CD4-positive, alpha-beta T cell treated with Interleukin-10 for 1 hour (primary cell): ENCODE results near the gene NPAS2.

Experiments used
- DNase-seq: peaks from one replicate; pipeline ENCODE4 v3.0.0-alpha.2; 2020

NPAS2 gene

DNA sequence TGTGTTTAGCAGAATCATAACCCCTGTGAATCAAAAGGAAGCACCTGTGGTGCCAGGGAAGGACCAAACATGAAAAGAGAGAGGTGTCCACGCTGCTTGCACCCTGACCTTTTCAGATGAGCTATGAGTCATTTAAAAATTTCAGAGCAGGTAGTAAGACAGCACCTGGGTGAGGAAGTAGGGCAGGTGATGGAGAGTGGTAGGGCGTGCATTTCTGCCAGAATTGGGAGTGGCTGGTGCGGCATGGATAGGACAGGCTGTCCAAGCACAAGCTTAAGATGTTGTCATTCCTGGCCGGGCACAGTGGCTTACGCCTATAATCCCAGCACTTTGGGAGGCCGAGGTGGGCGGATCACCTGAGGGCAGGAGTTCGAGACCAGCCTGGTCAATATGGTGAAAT, 36.8 kb downstream of the NPAS2 start:
- no peak for DNase-seq

DNA sequence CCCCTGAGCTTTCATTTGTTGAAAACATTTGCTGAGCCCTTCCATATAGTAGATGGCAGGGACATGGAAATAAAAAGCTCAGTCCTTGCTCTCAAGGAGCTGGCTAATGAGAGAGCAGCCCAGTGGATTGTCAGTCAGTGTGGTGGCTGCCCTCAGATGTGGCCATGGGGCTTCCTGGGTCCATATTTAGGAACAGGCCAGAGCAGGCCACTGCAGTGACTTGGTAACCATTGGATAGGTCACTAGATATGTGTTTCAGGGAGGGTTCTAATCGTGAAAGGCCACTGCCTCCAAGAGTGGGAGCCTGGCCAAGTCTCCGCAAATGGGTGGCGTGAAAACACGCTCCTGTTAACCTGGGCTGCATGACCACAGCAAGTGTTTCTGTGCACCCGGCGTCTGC, 37.4 kb downstream of the NPAS2 start:
- DNase-seq = no peak

DNA sequence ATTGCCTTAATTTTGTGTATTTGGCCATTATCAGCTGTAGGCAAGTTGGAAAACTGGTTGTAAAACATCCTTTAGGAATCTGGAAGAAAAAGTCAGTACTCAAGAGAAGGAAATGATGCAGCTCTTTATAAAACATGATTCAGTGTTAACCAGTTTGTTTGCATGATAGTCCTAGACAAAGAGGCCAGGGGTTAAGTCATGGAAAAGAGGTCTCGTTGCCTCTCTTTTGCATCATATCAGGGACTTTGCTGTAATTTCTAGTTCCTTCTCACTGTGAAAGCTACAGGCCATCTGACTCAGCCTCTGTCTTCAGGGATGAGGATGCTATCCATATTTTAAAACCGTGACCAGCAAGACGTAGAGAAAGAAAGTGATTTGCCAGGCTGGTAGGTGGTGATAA, 38.0 kb downstream of the NPAS2 start:
- no peak for DNase-seq

DNA sequence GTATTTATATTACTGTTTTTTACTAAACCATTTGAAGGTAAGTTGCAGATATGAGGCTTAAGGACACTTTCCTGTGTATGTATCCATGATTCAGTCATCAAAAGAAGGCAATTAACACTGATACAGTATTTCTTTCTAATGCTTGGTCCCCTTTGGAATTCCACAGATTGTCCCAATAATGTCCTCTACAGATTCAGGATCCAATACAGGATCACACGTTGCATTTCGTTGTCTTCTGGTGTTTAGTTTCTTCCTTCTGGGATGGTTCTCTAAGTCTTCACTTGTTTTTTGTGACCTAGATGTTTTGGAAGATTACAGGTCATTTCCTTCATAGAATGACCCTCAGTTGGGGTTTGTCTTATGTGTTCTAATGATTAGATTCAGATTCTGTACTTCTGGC, 40.0 kb downstream of the NPAS2 start:
- DNase-seq = no peak

DNA sequence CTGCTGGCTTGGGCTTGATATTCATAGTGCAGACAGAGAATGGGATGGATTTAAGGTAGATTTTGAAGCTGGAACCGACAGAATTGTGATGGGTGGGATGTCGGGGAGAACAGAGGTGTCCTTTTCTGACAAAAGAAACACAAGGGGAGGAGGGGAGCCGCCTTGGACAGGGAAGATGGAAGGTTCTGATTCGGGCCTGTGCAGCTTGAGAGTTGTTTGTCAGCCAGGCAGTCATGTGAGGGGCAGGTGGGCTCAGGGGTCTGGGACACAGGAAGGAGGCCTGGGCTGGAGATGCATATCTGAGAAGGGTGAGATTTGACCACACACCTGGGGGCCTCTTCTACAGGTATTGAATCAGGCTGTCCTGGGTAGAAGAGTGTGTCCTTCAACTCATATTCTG, 41.4 kb downstream of the NPAS2 start:
- no peak for DNase-seq

DNA sequence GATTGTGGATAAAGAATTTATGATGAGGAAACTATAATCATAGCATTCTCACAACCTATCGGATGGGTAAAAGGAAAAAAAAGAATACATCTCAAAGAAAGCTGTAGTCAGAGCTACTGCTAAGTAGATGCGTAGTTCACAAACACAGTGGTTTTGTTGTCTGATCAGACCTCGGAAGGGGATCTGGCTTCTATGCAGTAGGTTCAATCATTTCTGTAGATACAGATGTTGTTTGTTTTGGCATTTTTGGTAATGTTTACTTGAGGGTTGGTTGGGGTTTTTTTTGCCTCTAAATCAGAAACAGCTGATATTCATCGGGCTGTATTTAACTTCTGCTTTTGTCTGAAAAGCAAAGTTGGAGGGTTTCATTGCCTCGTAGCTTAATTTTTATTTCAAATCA, 42.1 kb downstream of the NPAS2 start:
- DNase-seq = no peak

DNA sequence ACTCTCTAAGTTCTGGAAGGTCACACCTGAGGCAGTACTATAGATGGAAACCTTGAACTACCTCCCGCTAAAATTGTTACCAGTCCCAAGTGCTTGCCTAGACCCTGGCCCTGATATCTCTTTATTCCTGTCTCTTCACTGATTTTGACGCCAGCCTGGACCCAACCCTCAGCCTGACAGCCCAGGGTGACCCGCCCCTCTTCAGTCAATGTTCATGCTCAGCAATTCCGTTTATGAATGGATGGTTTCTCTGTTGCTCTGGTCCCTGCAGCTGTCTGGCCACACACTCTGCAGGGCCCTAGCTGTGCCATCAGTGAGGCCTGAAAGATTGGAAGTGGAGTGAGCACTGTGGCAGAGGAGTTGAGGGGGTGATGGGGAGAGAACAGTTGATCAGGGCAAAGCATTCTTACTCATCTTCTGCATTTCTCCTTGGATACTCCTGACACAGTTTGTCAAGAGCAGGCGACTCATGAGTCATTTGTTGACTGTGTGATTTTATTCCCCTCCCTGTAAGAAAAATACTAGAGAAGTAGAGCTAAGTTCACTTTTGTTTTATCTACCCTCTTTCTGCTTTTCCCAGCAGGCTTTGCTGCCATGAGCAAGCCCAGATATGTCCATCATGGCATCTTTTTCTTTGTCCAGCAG, 46.0 kb downstream of the NPAS2 start:
- DNase-seq = no peak

DNA sequence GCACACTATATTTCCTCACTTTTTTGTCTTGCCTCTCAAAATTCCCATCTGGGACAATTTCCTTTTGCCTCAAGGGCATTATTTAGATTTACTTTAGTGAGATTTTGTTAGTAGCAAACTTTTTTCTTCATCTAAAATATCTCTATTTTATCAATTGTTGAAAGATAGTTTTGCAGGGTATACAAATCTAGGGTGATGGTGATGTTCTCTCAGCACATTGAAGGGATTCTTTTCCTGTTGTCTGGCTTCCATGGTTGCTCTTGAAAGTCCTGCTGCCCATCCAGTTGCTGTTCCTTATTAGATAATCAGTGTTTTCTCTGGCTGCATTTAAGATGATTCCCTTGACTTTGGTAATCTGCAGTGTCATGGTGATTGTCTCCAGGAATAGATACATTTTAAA, 48.1 kb downstream of the NPAS2 start:
- DNase-seq = no peak

DNA sequence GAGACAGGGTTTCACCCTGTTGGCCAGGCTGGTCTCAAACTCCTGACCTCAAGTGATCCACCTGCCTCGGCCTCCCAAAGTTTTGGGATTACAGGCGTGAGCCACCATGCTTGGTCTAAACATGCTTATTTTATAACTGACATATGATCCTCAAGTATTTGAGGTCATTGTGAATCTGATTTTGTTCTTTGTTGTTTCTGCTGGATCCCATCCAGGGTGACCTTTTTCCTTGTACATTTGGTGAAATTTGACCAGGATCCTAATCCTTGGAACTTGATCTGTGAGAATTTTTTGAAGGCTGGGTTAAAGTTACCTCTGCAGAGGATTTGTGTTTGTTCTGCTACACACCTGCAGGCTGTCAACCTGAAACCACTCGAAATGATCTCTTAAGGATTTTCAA, 49.2 kb downstream of the NPAS2 start:
- no peak for DNase-seq

DNA sequence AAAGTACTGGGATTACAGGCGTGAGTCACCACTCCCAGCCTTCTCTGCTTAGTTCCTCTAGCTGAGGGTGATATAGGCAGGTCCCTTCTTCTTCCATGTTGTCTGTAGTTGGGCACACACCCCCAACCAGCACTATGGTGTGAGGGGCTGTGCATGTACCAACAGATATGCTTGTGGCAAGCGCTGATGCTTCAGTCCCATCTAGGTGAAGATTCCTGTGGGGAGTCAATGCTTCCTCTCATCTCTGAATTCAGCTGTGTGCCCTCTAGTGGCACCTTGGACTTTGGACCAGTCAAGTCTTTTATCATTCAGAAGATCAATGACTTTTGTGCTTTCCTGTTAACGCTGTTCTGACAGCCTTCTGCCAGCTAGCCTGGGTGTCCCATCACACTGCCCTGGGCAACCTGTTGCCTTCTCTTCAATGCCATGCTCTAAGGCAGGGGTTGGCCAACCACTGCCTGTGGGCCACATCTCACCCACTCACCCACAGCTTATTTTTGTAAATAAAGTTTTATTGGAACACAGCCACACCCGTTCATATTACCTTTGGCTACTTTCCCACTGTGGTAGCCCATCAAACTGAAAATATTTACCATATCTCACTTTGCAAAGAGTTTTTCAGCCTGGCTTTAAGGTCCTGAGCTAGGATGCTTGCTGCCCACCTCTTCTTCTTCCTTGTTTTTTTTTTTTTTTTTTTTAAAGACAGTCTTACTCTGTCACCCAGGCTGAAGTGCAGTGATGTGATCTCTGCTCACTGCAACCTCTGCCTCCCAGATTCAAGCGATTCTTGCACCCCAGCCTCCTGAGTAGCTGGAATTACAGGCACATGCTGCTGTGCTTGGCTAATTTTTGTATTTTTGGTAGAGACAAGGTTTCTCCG, 51.0 kb downstream of the NPAS2 start:
- no peak for DNase-seq

DNA sequence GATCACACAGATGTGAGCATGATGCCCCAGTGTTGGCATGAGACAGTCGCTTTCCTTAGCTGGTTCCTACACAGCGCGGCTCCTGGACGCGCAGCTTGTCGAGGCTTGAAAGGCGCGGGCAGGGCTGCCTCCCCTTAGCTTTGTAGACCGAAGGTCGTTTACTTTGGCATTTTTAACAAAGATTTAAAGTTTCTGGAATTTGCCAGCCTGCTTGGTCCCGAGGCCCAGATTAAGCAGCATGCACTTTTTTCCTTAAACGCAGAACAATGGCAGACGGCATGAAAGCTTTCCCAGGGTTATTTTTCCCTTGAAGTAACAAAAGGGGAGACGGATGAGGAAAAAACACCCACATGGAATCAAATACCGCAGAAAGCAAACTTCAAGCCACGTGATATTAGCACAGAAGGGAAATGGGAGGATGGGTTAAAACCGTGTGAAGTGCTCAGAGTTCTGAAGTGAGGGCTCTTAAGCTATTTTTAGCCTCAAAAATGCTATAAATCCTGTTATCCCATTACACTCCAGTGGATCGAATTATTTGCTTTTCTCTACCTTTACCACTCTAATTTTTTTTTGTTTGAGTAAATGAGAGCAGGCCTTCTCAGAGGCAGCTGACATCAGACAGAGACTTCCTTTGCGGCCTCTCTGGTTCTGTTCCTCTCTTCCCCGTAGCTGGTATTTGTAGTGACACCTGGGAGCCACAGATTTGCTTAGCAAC, 55.7 kb downstream of the NPAS2 start:
- no peak for DNase-seq

DNA sequence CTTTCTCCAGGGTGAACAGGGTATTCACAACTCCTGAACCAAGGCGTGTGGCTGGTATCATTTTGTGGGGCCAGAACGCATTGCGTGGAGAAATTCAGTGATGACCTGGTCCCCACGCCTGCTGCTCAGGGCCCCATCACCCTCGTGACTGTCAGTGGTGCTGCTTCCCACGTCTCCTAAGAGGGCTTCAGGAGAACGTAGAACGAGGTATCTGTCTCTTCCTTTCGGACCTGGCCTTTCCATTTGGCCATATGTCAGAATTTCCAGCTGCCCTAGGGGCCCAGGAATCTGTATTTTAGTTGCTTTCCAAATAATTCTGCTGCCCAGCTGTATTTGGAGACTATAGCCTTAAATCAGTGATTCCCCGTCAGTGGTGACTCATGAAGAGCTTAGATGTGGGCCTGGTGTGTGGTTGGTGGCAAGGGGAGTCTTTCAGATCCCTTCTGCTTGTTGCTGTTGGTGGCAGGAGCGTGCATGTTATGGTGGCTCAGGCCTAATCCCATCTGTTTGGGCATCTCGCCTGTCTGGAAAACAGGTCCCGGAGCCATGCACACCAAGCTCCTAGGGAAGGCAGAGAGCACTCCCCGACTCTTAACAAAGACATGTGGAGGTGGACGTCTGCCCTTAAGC, 56.4 kb downstream of the NPAS2 start:
- no peak for DNase-seq

DNA sequence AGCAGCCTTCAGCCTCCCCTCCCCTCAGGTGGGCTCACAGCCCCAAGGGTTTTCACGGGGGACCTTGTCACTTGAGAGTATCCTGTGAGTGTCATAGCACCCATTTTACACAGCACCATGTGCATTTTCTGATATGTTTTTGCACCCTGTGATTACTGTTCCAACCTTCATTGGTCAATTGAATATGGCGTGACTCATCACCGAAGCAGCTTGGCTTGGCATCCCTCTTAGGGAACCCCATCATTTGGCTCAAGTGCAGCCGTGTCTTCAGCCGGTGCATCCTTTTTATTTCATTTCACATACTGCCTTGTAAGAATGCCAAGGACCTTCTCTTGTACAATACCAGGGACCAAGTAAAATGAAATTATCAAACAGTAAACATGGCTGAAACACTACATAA, 57.6 kb downstream of the NPAS2 start:
- no peak for DNase-seq

DNA sequence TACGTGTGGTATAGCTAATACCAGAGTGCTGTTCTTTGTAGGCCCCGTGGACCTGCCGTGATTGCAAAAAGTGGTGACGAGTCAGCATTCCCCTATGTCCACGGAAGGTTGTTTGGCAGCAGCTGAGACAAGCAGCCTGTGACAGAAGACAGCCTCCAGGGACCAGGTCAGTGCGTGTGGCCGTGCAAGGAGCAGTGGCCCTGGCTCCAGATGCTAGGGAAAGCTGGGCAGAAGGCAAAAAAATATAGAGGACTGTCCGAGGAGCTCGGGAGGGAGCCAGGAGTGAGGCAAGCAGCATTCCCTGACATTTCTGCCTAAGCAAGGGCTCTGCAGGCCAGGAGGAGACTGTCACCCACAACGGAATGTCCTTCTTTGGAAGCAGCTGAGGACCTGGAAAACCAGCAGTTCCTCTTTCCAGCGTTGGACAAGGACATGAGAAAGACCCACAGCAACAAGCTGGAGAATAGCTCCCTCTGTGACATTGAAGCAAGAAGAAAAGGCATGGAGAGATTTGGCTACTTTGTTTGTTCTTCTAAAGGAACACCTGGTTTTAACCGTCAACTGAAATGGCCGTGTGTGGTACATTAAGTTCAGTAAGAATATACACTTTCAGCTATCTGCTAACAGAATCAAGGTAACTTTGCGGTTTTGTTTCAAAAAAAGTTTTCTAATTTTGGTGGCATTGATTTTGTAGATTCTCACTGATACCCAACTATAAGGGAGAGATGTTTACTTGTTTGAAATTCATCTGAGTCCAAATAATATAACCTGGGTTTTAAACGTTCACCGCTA, 58.3 kb downstream of the NPAS2 start:
- no peak for DNase-seq

DNA sequence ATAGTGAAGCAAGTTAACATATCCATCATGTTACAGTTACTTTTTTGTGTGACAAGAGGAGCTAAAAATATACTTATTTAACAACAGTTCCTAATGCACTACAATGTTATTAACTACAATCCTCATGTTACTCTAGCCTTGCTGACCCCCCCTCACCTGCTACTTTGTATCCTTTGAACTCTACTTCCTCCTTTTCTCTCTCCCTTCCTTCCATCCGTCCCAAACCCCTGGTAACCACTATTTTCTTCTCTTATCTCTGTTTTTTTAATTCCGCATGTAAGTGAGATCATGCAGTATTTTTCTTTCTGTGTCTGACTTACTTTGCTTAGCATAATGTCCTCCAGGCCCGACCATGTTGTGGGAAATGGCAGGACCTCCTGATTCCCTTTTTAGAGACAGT, 59.4 kb downstream of the NPAS2 start:
- no peak for DNase-seq

DNA sequence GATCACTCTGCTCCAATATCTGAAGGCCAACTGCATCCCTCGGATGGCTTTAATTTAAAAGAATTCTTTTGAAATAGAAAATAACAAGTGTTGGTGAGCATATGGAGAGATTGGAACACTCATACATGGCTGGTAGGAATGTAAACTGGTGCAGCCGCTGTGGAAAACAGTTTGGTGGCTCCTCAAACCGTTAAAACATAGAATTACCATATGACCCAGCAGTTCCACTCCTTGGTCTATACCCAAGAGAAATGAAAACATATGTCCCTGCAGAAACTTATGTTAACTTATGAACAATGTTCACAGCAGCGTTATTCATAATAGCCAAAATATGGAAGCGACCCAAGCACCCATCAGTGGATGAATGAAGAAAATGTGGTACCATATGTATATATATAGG, 60.1 kb downstream of the NPAS2 start:
- no peak for DNase-seq

DNA sequence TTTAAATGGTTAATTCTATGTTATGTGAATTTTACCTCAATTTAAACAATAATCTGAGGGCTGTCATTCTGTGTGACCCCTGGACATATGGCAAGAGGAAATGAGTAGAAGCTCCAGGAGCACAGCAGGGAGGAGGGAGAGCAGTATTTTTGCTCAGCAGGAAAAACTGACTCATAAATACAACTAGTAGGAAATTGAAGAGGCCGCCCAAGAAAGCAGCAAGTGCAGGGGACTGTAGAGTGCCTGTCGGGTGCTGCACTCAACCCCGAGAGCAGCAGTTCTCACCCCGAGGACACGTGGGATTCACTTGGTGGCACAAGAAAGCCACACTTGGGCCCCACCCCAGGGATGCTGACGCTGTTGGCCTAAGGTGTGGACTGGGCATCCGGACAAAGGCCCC, 60.8 kb downstream of the NPAS2 start:
- DNase-seq = no peak

DNA sequence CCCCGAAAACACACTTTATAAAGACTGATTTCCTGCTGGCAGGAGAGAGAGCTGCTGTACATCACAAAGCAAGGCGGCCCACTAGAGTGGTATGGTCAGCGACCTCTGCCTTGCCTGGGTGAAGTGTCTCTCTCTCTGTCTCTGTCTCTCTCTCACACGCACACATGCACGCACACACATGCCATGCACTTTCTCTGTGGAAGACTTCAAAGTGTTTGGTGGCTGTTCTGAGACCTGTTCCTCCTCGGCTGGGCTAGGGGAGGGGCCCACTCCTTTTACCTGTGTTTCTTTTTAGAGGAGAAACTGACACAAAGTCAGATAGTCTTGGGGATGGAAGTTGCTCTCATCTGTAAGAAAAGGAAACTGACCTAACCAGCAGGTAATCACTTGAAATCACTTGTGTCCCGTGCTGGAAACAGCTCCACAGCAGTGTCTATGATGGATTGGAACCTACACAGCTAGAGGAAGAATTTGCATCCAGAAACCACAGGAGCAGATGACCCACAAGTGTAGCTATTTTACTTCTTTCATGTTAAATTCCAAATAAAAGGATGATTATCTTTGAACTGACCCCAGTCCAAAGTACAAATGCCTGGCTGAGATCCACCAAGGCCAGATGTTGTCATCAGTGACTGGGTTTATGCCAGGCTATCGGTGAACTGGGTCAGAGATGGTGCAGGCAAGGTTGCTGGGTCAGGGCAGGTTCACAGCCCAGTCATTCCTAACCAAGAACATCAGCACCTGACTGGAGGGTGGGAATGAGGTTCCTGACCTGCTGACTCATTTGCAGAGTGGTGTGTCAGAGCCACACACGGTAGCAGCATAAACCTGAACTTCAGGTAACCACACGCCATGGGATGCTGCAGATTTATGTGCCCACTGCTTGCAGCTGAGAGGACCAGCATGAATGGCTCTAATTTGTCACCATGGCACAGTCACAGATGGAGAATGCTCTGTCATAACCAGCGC, 63.0 kb downstream of the NPAS2 start:
- no peak for DNase-seq

DNA sequence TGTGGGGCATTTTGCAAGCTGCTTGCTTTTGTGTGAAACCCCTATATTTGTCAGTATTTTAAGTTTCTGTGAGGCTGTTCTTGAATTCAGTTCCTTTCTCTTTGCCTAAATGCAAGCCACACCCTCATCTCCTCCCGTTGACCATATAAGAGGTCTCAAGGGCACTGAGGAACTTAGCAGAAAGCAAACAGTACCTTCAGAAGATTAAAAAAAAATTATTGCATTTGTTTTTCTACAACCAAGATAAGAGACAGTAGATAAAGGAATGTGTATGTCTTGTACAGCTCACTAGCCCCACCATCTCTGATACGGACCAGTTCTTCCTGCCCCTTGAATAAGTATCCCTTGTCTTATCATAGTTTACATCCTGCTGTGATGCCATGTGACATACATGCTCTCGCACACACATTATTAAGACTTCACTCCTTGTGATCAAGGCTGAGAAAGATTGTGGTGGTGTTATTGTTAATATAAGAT, 64.2 kb downstream of the NPAS2 start:
- DNase-seq = no peak

DNA sequence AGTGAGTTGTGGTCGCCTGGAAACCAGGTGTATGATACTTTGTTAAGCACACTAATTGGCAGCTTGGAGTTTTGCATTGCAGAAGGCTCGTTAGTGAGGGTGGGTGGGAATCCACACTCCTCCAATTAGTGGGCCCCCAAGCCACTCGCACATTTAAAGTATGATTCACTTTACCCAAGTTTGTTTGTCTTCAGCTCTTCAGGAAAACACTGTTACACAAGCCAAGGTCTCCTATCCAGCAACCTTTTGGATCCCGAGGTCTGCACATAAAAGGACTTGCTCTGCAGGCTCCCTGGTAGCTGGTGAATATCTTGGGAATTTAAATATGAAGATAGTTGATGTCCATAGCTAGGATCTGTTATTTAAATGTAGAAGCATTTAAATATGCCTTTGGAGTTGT, 66.1 kb downstream of the NPAS2 start:
- no peak for DNase-seq

DNA sequence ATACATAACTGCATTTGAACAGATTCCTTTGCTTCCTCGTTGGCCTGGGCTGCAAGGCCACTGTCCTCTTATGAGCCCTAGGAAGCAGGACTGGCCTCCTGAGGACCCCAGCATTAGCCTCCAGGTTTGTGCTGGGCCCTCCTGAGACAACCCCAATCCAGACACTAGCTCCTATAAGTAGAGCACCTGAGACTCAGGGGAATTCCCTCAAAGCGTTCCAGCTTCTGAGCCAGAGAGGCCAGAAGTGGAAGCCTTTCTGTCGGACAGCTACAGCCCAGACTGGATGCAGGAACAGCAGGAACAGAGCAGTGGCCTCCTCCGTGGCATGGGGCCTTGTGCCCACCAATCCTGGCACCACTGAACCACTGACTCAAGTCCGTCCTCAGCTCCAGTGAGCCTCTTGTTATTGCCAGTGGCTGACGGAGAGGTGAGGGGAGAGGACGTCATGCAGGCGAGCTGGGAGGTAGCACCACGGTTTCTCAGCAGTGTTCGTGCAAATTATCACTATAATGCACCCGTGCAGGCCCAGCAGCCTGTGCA, 67.2 kb downstream of the NPAS2 start:
- DNase-seq = no peak
